Measurements from ENCODE around the gene HYCC1. TPM values are rescaled to one million over a fixed set of nuclear protein-coding genes. Genes with fewer than 3 reads are reported as not detected.

The HYCC1 gene
- polyA plus RNA-seq, 3 donors from 2014 or later, result 8.9 to 20.5 (median 15.4) TPM

- Mint-ChIP-seq H3K27ac (no peak overlapping the region), H3K4me3 (no peak overlapping the region), H3K36me3 (no peaks in the 10 kb centered on the region), H3K27me3 (ENCODE audit: low read depth in 3 of 3) (peaks cover 5 to 13% (median 8%) of the 10 kb centered on the region in 3 donors), H3K9me3 (no peaks in the 10 kb centered on the region), H3K4me1 (no peaks in the 10 kb centered on the region)
- no peak for DNase-seq
These were observed 12.2 kb upstream of the HYCC1 start for GRCh38 chr7:23026164-23026563.

- Mint-ChIP-seq H3K4me1 (no peaks in the 10 kb centered on the region), H3K27me3 (ENCODE audit: low read depth in 3 of 3) (peaks cover 5 to 13% (median 9%) of the 10 kb centered on the region in 3 donors), H3K4me3 (no peak overlapping the region), H3K27ac (no peak overlapping the region), H3K36me3 (no peaks in the 10 kb centered on the region), H3K9me3 (no peaks in the 10 kb centered on the region)
- no peak for DNase-seq
These were observed 10.5 kb upstream of the HYCC1 start for GRCh38 chr7:23024454-23024853.

DNA sequence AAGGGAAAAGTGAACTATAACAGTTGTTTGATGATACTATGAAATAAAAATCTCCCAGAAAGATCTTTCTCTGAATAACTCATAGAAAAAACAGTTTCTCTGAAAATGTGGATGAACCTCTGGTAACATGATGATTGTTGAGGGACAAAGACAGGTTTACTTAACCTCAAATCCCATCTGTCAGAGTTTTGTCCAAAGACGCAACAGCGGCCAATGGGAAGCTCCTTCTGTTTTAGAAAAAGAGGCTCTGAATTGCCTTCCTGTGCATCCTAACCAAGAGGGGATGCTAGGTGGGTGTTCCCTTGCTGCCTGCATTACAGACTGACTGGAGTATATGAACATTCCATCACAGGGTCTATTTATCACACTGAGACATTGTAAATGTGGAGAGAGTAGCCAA lies 8.9 kb upstream of the HYCC1 start:
- Mint-ChIP-seq H3K27ac (no peak overlapping the region), H3K27me3 (ENCODE audit: low read depth in 3 of 3) (peaks cover 6 to 13% (median 9%) of the 10 kb centered on the region in 3 donors), H3K36me3 (no peaks in the 10 kb centered on the region), H3K4me1 (no peaks in the 10 kb centered on the region), H3K4me3 (no peak overlapping the region), H3K9me3 (no peaks in the 10 kb centered on the region)
- DNase-seq, result no peak

GRCh38 chr7:23022258-23022769 lies 8.4 kb upstream of the HYCC1 start:
- H3K36me3 Mint-ChIP-seq, result no peaks in the 10 kb centered on the region
- DNase-seq, result no peak
- no peaks in the 10 kb centered on the region for H3K4me1 Mint-ChIP-seq
- peaks cover 6 to 13% (median 9%) of the 10 kb centered on the region in 3 donors for H3K27me3 Mint-ChIP-seq (ENCODE audit: low read depth in 3 of 3)
- no peak overlapping the region for H3K27ac Mint-ChIP-seq
- H3K9me3 Mint-ChIP-seq, result no peaks in the 10 kb centered on the region
- H3K4me3 Mint-ChIP-seq, result no peak overlapping the region

GRCh38 chr7:23021596-23021995 lies 7.7 kb upstream of the HYCC1 start:
- no peaks in the 10 kb centered on the region for H3K36me3 Mint-ChIP-seq
- no peak overlapping the region for H3K4me3 Mint-ChIP-seq
- H3K27me3 Mint-ChIP-seq (ENCODE audit: low read depth in 3 of 3), result peaks cover 5 to 13% (median 6%) of the 10 kb centered on the region in 3 donors
- H3K9me3 Mint-ChIP-seq, result no peaks in the 10 kb centered on the region
- no peak overlapping the region for H3K27ac Mint-ChIP-seq
- DNase-seq, result no peak
- H3K4me1 Mint-ChIP-seq, result peaks cover 0 to 2% of the 10 kb centered on the region in 2 donors

GRCh38 chr7:23020742-23021401 lies 6.9 kb upstream of the HYCC1 start:
- DNase-seq, result no peak
- Mint-ChIP-seq H3K27me3 (ENCODE audit: low read depth in 3 of 3) (peaks cover 1 to 7% (median 4%) of the 10 kb centered on the region in 3 donors), H3K9me3 (no peaks in the 10 kb centered on the region), H3K27ac (peak overlapping the region in 1 of 6 donors; percentile 6), H3K36me3 (no peaks in the 10 kb centered on the region), H3K4me3 (no peak overlapping the region), H3K4me1 (peaks cover 2 to 5% of the 10 kb centered on the region in 2 donors)

DNA sequence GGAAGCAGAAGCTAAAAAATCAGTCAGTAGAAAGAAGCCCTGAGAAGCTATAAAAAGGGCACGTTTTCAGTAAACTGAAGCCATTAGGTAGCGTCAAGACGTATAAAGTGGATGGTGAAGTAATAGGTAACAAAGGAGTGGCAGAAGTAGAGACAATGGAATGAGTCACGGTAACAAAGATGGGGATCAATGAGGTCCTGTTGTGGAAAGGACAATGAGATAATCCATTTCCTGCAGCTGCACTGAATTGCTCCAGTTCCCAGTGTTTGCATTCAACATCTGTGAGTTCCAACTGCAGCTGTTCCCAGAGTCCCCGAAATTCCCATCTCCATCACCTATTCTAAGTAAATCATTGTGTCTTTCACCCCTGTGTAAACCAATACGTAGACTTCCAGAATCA lies 4.8 kb upstream of the HYCC1 start:
- Mint-ChIP-seq H3K27me3 (ENCODE audit: low read depth in 3 of 3) (peaks cover 1 to 11% (median 9%) of the 10 kb centered on the region in 3 donors), H3K4me1 (peaks cover 17 to 18% of the 10 kb centered on the region in 2 donors)

GRCh38 chr7:23017309-23017708 lies 3.4 kb upstream of the HYCC1 start:
- DNase-seq, result no peak
- no peak overlapping the region for H3K27ac Mint-ChIP-seq
- H3K4me1 Mint-ChIP-seq, result peaks cover 17 to 18% of the 10 kb centered on the region in 2 donors
- H3K27me3 Mint-ChIP-seq (ENCODE audit: low read depth in 3 of 3), result peaks cover 1 to 9% (median 5%) of the 10 kb centered on the region in 3 donors
- no peaks in the 10 kb centered on the region for H3K9me3 Mint-ChIP-seq
- peaks cover 0 to 5% (median 0%) of the 10 kb centered on the region in 3 donors for H3K36me3 Mint-ChIP-seq
- no peak overlapping the region for H3K4me3 Mint-ChIP-seq

More for the DNA sequence above, 4.8 kb upstream of the HYCC1 start:
- H3K36me3 Mint-ChIP-seq, result peaks cover 0 to 5% (median 0%) of the 10 kb centered on the region in 3 donors
- no peaks in the 10 kb centered on the region for H3K9me3 Mint-ChIP-seq
- H3K4me3 Mint-ChIP-seq, result no peak overlapping the region
- no peak overlapping the region for H3K27ac Mint-ChIP-seq
- DNase-seq, result no peak

GRCh38 chr7:23016345-23017253 lies 2.7 kb upstream of the HYCC1 start:
- peaks cover 17 to 18% of the 10 kb centered on the region in 2 donors for H3K4me1 Mint-ChIP-seq
- no peak overlapping the region for H3K27ac Mint-ChIP-seq
- DNase-seq, result no peak
- H3K36me3 Mint-ChIP-seq, result peaks cover 0 to 5% (median 0%) of the 10 kb centered on the region in 3 donors
- no peaks in the 10 kb centered on the region for H3K9me3 Mint-ChIP-seq
- H3K4me3 Mint-ChIP-seq, result no peak overlapping the region
- H3K27me3 Mint-ChIP-seq (ENCODE audit: low read depth in 3 of 3), result peaks cover 1 to 9% (median 4%) of the 10 kb centered on the region in 3 donors

DNA sequence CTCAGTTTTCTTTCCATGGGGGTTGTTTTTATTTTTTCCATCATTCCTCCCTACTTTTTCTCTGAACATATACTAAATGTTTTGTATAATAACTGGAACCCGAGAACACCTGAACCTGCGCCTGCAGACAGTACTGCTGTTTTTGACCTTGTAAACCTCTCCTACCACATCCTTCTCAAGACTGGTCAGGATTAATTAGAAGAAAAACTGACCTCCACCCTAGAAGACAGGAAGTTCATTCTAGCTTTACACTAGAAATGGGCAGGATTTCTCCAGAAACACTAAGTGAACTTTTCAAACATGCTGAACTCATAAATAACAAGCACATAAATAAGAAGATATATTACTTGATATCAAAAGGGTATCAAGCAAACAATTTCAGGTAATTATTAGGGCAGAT lies 751 bp upstream of the HYCC1 start:
- H3K27ac Mint-ChIP-seq, result peak overlapping the region in 3 of 6 donors; percentile 5 to 85 (median 46)
- DNase-seq, result no peak
- peaks cover 1 to 6% (median 4%) of the 10 kb centered on the region in 3 donors for H3K27me3 Mint-ChIP-seq (ENCODE audit: low read depth in 3 of 3)
- peaks cover 0 to 5% (median 0%) of the 10 kb centered on the region in 3 donors for H3K36me3 Mint-ChIP-seq
- no peaks in the 10 kb centered on the region for H3K9me3 Mint-ChIP-seq
- H3K4me3 Mint-ChIP-seq, result peak overlapping the region; percentile 28 to 99 (median 92)
- peaks cover 17 to 18% of the 10 kb centered on the region in 2 donors for H3K4me1 Mint-ChIP-seq

- peaks cover 0 to 5% (median 0%) of the 10 kb centered on the region in 3 donors for H3K36me3 Mint-ChIP-seq
- peak; percentile 9 to 15 (median 13) for DNase-seq
- no peak overlapping the region for H3K4me3 Mint-ChIP-seq
- H3K9me3 Mint-ChIP-seq, result no peaks in the 10 kb centered on the region
- peaks cover 17 to 18% of the 10 kb centered on the region in 2 donors for H3K4me1 Mint-ChIP-seq
- H3K27me3 Mint-ChIP-seq (ENCODE audit: low read depth in 3 of 3), result peaks cover 0 to 6% (median 4%) of the 10 kb centered on the region in 3 donors
- no peak overlapping the region for H3K27ac Mint-ChIP-seq
These were observed 819 bp downstream of the HYCC1 start for GRCh38 chr7:23012908-23013714.

GRCh38 chr7:23012186-23012585 lies 1.7 kb downstream of the HYCC1 start:
- H3K9me3 Mint-ChIP-seq, result no peaks in the 10 kb centered on the region
- H3K4me1 Mint-ChIP-seq, result peaks cover 17 to 18% of the 10 kb centered on the region in 2 donors
- no peak for DNase-seq
- peaks cover 0 to 5% (median 0%) of the 10 kb centered on the region in 3 donors for H3K36me3 Mint-ChIP-seq
- no peak overlapping the region for H3K27ac Mint-ChIP-seq
- no peak overlapping the region for H3K4me3 Mint-ChIP-seq
- H3K27me3 Mint-ChIP-seq (ENCODE audit: low read depth in 3 of 3), result peaks cover 0 to 6% (median 4%) of the 10 kb centered on the region in 3 donors

DNA sequence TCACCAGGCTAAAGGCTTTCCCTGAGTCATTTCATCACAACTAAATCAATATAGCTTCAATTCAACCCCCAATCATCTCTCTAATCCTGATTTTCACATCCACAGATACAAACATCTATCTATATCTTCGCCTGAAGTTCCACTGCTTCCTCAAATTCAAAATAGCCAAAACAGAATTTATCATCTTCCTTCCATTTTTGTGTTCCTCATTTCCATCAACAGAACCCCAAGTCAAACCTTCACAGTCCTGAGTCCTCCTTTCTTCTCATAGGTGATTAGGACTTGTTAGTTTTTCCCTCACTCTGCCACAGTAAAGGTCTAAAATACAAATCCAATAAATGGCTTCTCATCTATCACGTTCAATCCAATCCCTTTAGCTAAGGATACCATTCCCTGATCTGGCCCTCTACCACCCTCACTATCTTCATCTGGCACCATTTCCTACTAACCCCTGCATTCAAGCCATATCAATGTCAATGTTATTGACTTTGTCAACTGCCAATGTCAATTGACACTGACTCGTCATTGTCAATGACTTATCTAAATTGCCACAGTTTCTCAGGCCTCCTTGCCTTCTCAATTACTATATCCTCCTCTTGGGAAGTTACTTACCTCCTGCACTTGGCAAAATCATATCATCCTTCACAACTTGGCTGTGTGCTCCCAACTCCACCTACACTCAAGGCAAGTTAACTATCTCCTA lies 2.6 kb downstream of the HYCC1 start:
- Mint-ChIP-seq H3K27ac (no peak overlapping the region), H3K4me3 (no peak overlapping the region), H3K4me1 (peaks cover 16% of the 10 kb centered on the region in 2 donors), H3K27me3 (ENCODE audit: low read depth in 3 of 3) (peaks cover 0 to 6% (median 4%) of the 10 kb centered on the region in 3 donors), H3K36me3 (peaks cover 0 to 5% (median 0%) of the 10 kb centered on the region in 3 donors), H3K9me3 (no peaks in the 10 kb centered on the region)
- DNase-seq, result no peak

All from immature natural killer cell (primary cell).